Islet precursor cell (in vitro differentiated cells): ENCODE data around the gene VEPH1.

Source experiments
- DNase-seq: peaks from one replicate; pipeline ENCODE4 v3.0.0-alpha.2; 2018

VEPH1 gene

GRCh38 chr3:157294953-157295352, 208.3 kb downstream of the VEPH1 start:
- DNase-seq = no peak

GRCh38 chr3:157294491-157294890, 208.7 kb downstream of the VEPH1 start:
- no peak for DNase-seq

- DNase-seq = no peak
Observed at GRCh38 chr3:157290766-157291165, 212.4 kb downstream of the VEPH1 start.

DNA sequence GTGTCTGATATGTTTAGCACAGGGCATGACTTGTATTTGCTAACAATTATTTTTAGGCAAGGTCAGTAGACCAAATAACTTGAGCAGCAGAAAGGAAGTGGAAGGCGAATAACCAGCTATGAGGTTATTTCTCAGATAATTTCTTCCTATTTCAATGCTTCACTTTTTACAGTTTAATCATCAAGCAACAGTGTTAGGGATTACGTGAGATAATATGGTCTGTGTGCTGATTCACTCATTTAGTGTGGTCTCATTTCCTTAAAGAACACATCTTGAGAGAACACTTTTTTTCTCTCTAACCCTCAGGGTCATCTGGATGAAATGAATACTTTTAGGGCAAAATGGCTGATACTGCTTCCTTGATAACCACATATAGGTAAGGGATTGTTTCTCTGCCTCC, 217.2 kb downstream of the VEPH1 start:
- no peak for DNase-seq

DNA sequence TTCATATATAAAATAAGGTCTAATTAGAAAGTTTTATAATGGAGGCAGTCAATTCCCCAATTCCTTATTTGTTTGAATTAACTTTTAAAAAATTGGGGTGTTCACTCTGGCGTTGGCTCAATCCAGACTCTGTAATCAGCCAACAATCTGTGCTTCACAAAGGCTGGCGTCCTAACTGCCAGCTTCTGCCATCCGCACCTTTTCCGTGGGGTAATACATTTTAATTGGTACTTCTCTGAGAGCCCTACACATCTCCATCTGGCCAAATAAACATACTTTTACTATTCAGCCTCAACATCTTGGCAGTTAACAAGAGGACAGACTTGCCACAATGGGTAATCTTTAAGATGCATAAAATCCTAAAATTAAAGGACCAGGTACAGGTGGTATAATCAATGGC, 218.1 kb downstream of the VEPH1 start:
- no peak for DNase-seq

GRCh38 chr3:157284688-157285087, 218.5 kb downstream of the VEPH1 start:
- no peak for DNase-seq

GRCh38 chr3:157282261-157283191, 220.7 kb downstream of the VEPH1 start:
- DNase-seq = no peak

DNA sequence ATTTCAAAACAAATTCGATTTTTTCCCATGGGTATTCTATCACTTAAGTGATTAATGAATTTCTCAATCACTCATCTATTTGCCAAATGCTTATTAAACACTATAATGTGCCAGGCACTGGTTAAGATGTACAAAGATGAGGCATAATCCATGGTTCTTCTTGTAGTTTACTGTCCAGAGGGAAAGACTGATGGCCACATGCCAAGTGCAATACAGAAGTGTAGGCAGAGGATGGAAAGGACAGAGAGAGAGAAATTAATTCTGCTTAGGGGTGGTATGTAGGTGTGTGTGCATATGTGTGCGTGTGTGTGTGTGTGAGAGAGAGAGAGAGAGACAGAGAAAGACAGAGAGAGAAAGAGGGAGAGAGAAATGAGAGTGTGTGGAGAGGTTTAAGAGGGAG, 222.4 kb downstream of the VEPH1 start:
- no peak for DNase-seq

GRCh38 chr3:157280354-157280753, 222.9 kb downstream of the VEPH1 start:
- DNase-seq = no peak

GRCh38 chr3:157279237-157279636, 224.0 kb downstream of the VEPH1 start:
- no peak for DNase-seq

GRCh38 chr3:157276801-157277200, 226.4 kb downstream of the VEPH1 start:
- peak; percentile 63 for DNase-seq

DNA sequence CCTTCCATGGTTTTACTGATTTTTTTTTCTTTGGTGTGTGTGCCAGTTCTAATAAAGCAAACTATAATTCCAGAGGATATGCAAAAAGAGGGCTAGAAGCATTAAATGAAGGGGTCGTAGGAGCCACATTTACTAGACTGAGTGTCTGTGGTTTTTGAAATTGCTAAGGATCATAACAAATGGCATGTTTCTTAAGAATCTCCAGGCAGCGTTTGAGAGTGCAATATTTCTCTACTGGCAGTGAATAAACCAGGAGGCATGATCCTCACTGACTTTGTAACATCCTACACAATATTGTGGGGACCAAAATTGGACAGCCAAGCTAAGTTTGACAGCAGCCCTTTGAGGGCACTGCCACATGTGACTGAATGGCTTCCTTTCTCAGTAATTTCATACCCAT, 227.4 kb downstream of the VEPH1 start:
- no peak for DNase-seq

- DNase-seq = no peak
Observed at GRCh38 chr3:157274644-157275137, 228.5 kb downstream of the VEPH1 start.

DNA sequence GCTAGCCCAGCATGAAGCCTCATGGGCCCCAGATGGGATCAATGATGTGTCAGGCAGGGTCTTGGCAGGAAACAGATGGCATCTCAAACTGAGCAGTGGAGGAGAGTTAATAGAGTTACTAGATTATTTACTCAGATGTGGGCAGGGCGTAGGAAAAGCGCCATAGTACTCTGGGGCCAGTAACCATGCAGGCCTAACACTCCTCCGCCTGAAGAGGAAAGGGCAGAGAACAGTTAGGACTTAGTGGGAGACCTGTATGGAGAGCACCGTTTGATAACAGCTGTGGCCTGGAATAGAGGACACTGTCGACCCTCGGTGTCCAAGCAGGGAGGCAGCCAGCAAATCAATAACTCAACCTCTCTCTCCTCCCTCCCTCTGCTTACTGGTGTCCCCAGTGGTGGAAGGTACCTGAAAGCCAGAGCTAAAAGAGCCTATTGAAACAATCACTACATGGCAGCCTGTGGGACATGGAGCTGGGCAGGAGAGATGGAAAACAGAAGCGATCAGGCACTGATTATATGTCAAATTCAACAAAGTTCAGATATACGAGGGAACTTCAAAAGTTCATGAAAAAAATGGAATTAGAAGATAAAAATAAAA, 231.8 kb downstream of the VEPH1 start:
- DNase-seq = no peak

DNA sequence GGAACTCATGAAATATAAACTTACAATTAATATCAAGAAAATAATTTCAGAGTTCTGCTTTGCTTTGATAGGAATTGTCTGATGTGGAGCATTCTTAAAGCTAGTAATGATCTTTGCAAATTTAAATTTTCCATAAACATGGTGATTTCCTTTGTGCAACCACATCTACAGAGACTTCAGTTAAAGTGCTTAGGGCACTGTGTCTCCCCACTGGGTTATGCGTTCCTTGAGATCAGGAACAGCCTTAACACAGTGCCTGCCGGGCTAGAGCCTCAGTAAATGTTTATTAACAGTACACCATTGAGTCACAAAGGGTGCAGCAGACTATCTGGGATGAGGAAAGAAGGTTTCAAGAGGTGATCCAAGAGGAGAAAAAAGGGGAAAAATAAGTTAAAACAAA, 235.2 kb downstream of the VEPH1 start:
- no peak for DNase-seq

DNA sequence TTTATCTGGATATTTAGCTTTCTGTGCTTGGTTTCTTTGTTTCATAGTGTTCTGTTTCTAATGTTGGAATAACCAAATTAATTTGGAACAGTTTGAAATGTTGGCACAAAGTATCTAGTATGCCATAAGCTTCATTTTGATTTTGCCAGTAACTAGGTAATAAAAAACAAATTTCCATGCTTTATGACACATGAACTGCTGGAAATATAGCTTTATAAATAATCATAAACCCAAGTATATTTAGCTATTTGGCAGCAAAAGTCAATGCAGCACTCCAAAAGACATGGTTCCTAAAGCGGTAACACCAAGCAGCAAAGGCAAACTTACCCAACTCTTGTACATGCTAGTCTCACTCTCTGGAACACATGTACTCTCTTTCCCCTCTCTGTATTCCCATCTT, 237.3 kb downstream of the VEPH1 start:
- DNase-seq = no peak

GRCh38 chr3:157263027-157263426, 240.2 kb downstream of the VEPH1 start:
- no peak for DNase-seq

DNA sequence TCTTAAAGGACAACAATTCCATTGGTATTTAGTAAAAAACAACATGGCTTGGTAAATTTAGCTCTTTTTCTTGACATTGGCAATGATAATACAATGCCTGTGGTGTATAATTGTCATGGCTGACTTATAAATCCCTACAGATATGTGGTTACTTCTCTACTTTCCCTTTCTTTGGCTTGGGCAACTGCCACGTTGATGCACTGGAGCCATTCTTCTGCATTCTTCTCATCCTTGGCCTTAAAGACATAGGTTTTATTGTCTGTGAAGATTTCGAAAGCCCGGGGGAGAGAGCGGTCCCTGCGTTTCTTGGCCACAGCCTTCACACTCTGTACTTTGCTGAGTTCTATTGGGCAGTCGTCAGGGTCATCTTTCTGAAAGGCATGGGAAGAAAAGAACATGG, 242.2 kb downstream of the VEPH1 start:
- DNase-seq = no peak

DNA sequence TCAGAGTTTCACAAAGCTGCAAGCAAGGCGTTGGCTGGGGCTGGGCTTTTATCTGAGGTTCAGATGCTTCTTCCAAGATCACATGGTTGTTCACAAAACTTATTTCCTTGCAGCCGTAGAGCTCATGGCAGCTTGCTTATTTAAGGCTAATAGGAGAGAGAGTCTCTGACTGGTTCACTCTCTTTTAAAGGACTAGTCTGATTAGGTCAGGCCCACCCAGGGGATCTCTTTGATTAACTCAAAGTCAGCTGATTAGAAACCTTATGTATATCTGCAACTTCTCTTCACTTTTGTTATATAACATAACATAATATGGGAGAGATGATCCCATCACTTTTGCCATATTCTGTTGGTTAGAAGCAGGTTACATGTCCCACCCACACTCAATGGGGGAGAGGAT, 243.4 kb downstream of the VEPH1 start:
- no peak for DNase-seq

DNA sequence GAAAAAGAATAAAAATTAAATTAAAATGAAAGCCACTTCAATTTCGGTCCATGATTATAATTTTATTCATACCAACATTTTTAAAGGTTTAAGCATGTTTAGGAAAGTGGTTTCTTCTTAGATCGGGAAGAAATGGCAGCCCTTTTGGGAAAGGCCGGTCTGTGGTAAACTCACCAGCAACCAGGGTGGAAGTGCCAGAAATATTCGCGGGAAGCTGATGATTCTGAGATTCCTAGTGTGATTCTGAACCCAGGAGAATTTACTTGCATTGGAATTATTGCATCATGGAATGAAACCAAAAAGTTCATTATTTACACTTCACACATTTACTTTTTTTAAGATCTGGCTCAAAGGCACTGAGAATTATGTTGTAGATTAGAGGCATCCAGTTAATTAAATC, 246.1 kb downstream of the VEPH1 start:
- no peak for DNase-seq

- DNase-seq = no peak
Observed at GRCh38 chr3:157255797-157256196, 247.4 kb downstream of the VEPH1 start.

DNA sequence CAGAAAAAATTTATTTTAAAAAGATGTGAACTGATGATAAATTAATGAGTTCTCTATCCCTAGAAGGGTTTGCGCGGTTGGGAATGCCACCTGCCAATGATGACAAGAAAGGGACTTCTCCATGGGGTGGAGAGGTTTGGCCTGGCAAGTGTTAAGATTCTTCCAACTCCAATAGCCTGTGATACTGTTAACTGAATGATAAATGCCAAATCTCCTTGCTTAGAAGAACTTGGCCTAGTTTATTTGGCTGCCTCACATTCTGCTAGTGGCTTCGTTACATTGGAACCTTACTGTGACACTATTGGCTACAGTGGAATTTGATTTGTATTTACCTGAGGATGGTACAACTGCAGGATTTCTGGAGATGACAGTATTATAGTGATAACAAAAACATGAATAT, 251.5 kb downstream of the VEPH1 start:
- no peak for DNase-seq

DNA sequence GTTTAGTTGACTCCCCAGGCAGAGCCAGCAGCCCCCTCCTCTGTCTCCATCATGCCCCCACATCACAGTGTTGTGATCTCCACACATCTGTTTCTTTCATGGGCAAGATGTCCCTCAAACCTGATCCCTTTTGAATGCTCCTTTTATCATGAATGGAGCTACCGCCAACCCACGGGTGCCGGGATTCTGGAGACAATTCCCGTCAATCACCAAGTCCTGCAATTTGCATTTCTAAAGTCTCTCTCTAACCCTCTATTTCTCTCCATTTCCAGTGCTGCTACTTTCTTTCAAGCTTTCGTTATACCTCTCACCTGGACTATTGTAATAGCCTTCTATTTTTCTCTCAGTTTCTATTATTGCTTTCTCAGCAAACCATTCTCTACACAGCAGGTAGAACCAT, 253.6 kb downstream of the VEPH1 start:
- DNase-seq = no peak
